HepG2 (cell line): ENCODE measurements around the gene GDPD5. TPM values are rescaled to one million over a fixed set of nuclear protein-coding genes. Genes with fewer than 3 reads are reported as not detected.

Experiments
- ATAC-seq: fragments of 200-7000 bp; cut with Tn5 transposase; 3 replicates; pipeline ENCODE4 v1.9.1; 2020; ENCODE audit warnings: mild to moderate bottlenecking, moderate library complexity
- BruUV-seq: library from RNA; stranded (reverse); fragments of 400-500 nt; replicated peaks from 2 replicates; lab custom pipeline; 2021; lab: Mats Ljungman, UMichigan
- CTCF ChIA-PET: fragments of 300-600 bp; formaldehyde crosslinking; extraction: SDS; loops from one replicate; lab custom pipeline; 2021; ENCODE audit warnings: low total read pairs, inconsistent platforms, low intra/inter-chr PET ratio; lab: Yijun Ruan, JAX
- POLR2A ChIA-PET: fragments of 350-600 bp; sonication (Branson Sonifier 250); formaldehyde crosslinking; loops from one replicate; lab custom pipeline; 2020; ENCODE audit warnings: antibody characterized with exemption, inconsistent platforms; lab: Yijun Ruan, JAX
- DNase-seq: peaks from one replicate; pipeline ENCODE4 v3.0.0-alpha.2; 2015; ENCODE audit warnings: low spot score
- FAIRE-seq: peaks from 3 replicates; lab custom pipeline; 2011; peaks lifted over from hg19 to GRCh38; lab: Jason Lieb, UNC
- H2AFZ ChIP-seq: one replicate; pipeline ENCODE4 v1.6.1; 2011; ENCODE audit warnings: low read length, inconsistent platforms
- H3K27ac ChIP-seq: fragments of 300-600 bp; 3 replicates; pipeline ENCODE4 v1.8.0; 2011; ENCODE audit warnings: mixed run types, mild to moderate bottlenecking, mixed read lengths, low read length, inconsistent platforms; ENCODE audit not compliant: insufficient read depth; ENCODE audit errors: extremely low read length
- H3K27me3 ChIP-seq, 2 experiments: fragments of 200-600 bp in 1 of 2; 2 replicates in 1 of 2; 3 replicates in 1 of 2; pipeline versions ENCODE4 v1.6.0 to v1.8.0; 2011; ENCODE audit warnings: low read length in 2 of 2, mild to moderate bottlenecking in 2 of 2, moderate library complexity in 2 of 2, inconsistent platforms in 1 of 2; ENCODE audit not compliant: insufficient read depth in 2 of 2, control insufficient read depth in 1 of 2
- H3K36me3 ChIP-seq, 2 experiments: fragments of 200-600 bp in 1 of 2; replicated peaks in 1 of 2; 2 replicates in 1 of 2; 3 replicates in 1 of 2; pipeline versions ENCODE4 v1.5.1 to v1.8.0; 2011; ENCODE audit warnings: low read length in 2 of 2, inconsistent platforms in 1 of 2; ENCODE audit not compliant: insufficient read depth in 2 of 2, control insufficient read depth in 1 of 2
- H3K4me1 ChIP-seq: 2 replicates; pipeline ENCODE4 v1.5.1; 2012; ENCODE audit warnings: low read length, inconsistent platforms; ENCODE audit not compliant: insufficient read depth
- H3K4me2 ChIP-seq: 2 replicates; pipeline ENCODE4 v1.6.0; 2011; ENCODE audit warnings: low read depth, low read length, inconsistent platforms
- H3K4me3 ChIP-seq, 3 experiments: fragments of 200-600 bp in 1 of 3; sonication (generic), shearing (Covaris generic) in 1 of 3; replicated peaks in 1 of 3; 2 replicates each; pipeline ENCODE4 v1.5.1; 2011 to 2016; ENCODE audit warnings: low read length in 3 of 3, inconsistent platforms in 2 of 3, low read depth in 2 of 3, mild to moderate bottlenecking in 2 of 3, control low read depth in 1 of 3, mixed read lengths in 1 of 3; ENCODE audit not compliant: insufficient read depth in 1 of 3
- H3K79me2 ChIP-seq: one replicate; pipeline ENCODE4 v1.6.1; 2011; ENCODE audit warnings: low read length, inconsistent platforms; ENCODE audit not compliant: insufficient read depth
- H3K9ac ChIP-seq: 2 replicates; pipeline ENCODE4 v1.6.0; 2011; ENCODE audit warnings: mild to moderate bottlenecking, low read depth, low read length, inconsistent platforms; ENCODE audit not compliant: insufficient read depth
- H3K9me3 ChIP-seq: 2 replicates; pipeline ENCODE4 v1.5.1; 2012; ENCODE audit warnings: mild to moderate bottlenecking, low read length
- H4K20me1 ChIP-seq: 2 replicates; pipeline ENCODE4 v1.6.0; 2011; ENCODE audit warnings: inconsistent platforms, mild to moderate bottlenecking, low read length, moderate library complexity; ENCODE audit not compliant: insufficient read depth
- AKNA ChIP-seq: sonication (generic); formaldehyde crosslinking; IDR thresholded peaks from 2 replicates; pipeline ENCODE4 v1.4.0; 2020; ENCODE audit warnings: missing genetic modification reagents, borderline replicate concordance
- ARNT ChIP-seq: fragments of 450-650 bp; IDR thresholded peaks from 2 replicates; pipeline ENCODE4 v1.6.1; 2017
- ATF3 ChIP-seq: sonication (generic); formaldehyde crosslinking; IDR thresholded peaks from 2 replicates; pipeline ENCODE4 v1.4.0; 2020; ENCODE audit warnings: missing genetic modification reagents
- GATAD2A ChIP-seq: IDR thresholded peaks from 2 replicates; pipeline ENCODE4 v1.6.1; 2016
- MATR3 ChIP-seq: sonication (generic); formaldehyde crosslinking; IDR thresholded peaks from 2 replicates; pipeline ENCODE4 v1.4.0; 2020; ENCODE audit warnings: missing genetic modification reagents
- RAD21 ChIP-seq: fragments of 450-650 bp; formaldehyde crosslinking; IDR thresholded peaks from 2 replicates; pipeline ENCODE4 v1.5.0; 2020; ENCODE audit warnings: mild to moderate bottlenecking
- RXRA ChIP-seq: sonication (generic); formaldehyde crosslinking; IDR thresholded peaks from 2 replicates; pipeline ENCODE4 v1.5.1; 2020; ENCODE audit warnings: missing genetic modification reagents
- SALL1 ChIP-seq: sonication (generic); formaldehyde crosslinking; IDR thresholded peaks from 2 replicates; pipeline ENCODE4 v1.8.0; 2022; ENCODE audit warnings: mild to moderate bottlenecking, missing genetic modification reagents
- STAG1 ChIP-seq: sonication (generic); formaldehyde crosslinking; IDR thresholded peaks from 2 replicates; pipeline ENCODE4 v1.4.0; 2020; ENCODE audit warnings: missing genetic modification reagents
- XRCC5 ChIP-seq: fragments of 200-400 bp; formaldehyde crosslinking; optimal IDR thresholded peaks from 2 replicates; pipeline ENCODE3; 2017; ENCODE audit warnings: mild to moderate bottlenecking, low read length
- ZFY ChIP-seq: sonication (generic); formaldehyde crosslinking; IDR thresholded peaks from 2 replicates; pipeline ENCODE4 v1.4.0; 2020; ENCODE audit warnings: missing genetic modification reagents
- ZNF136 ChIP-seq: sonication (generic); formaldehyde crosslinking; IDR thresholded peaks from 2 replicates; pipeline ENCODE4 v1.8.1; 2022; ENCODE audit warnings: low read depth, mild to moderate bottlenecking, moderate library complexity, missing genetic modification reagents
- ZNF382 ChIP-seq: sonication (generic); formaldehyde crosslinking; IDR thresholded peaks from 2 replicates; pipeline ENCODE4 v1.5.0; 2020; ENCODE audit warnings: missing genetic modification reagents, mild to moderate bottlenecking, borderline replicate concordance
- ZNF546 ChIP-seq: sonication (generic); formaldehyde crosslinking; conservative IDR thresholded peaks from 2 replicates; pipeline ENCODE4 v1.8.1; 2023; ENCODE audit warnings: mild to moderate bottlenecking, missing genetic modification reagents
- ZNF556 ChIP-seq: sonication (generic); formaldehyde crosslinking; IDR thresholded peaks from 2 replicates; pipeline ENCODE4 v1.4.0; 2020; ENCODE audit warnings: mild to moderate bottlenecking, missing genetic modification reagents, borderline replicate concordance
- ZNF563 ChIP-seq: sonication (generic); formaldehyde crosslinking; IDR thresholded peaks from 2 replicates; pipeline ENCODE4 v1.8.0; 2022; ENCODE audit warnings: mild to moderate bottlenecking, moderate library complexity, missing genetic modification reagents
- WGBS: methylation state at CpG from one replicate; pipeline ENCODE4 v1.1.6; 2017; ENCODE audit warnings: low lambda C conversion rate; 5-methylcytosine and 5-hydroxymethylcytosine counted together
- in situ Hi-C: cut with HindIII; loops from 2 replicates; pipeline ENCODE4 v1.10.0; 2017; ENCODE audit warnings: low pct_unique_long_range_greater_than_20kb; ENCODE audit not compliant: extremely low pct_ligation_motif_present
- intact Hi-C: fragments of 100-400 bp; cut with micrococcal nuclease; formaldehyde crosslinking; loops from one replicate; pipeline ENCODE4 v1.10.0; 2022; ENCODE audit not compliant: unreplicated experiment
- polyA plus RNA-seq, 8 experiments: library from polyadenylated mRNA; depleted of rRNA in 3 of 8; stranded (reverse) in 7 of 8; unstranded in 1 of 8; fragments of >200 nt; fragmentation: Illumina TruSeq in 4 of 8; extraction: Trizol in 4 of 8; gene quantifications; 2 replicates each; pipeline versions ENCODE4 v1.2.1 to v1.2.3, GENCODE V29; 2011 to 2016; ENCODE audit warnings: low read depth in 4 of 8, missing spikeins in 1 of 8, mixed read lengths in 1 of 8; ENCODE audit not compliant: insufficient read depth in 1 of 8
- total RNA-seq, 5 experiments: library from RNA; depleted of rRNA; stranded (reverse); fragments of >200 nt; fragmentation: Illumina TruSeq; extraction: Trizol; gene quantifications; 2 replicates each; pipeline ENCODE4 v1.2.3, GENCODE V29; 2016; ENCODE audit warnings: low read depth in 1 of 5
- TF ChIP-seq, protein P1 (sequence below): sonication (generic); formaldehyde crosslinking; IDR thresholded peaks from 2 replicates; pipeline ENCODE4 v1.8.0; 2022; ENCODE audit warnings: missing genetic modification reagents, low read depth, mild to moderate bottlenecking, borderline replicate concordance
- TF ChIP-seq, protein P2 (sequence below), 2 experiments: sonication (generic) in 1 of 2; formaldehyde crosslinking in 1 of 2; IDR thresholded peaks; 2 replicates each; pipeline versions ENCODE4 v1.4.0 to v1.6.1; 2018 to 2020; ENCODE audit warnings: missing genetic modification reagents in 2 of 2, borderline replicate concordance in 1 of 2, low read depth in 1 of 2, mild to moderate bottlenecking in 1 of 2, missing biosample characterization in 1 of 2

The GDPD5 gene
- total and polyA plus RNA-seq, 2 of the 13 experiments (the other 11 are each of a cell fraction or from before 2014, with no cell fraction given): 55.0 to 67.5 TPM

GRCh38 chr11:75547617-75548058, 21.9 kb upstream of the GDPD5 start:
- Histone ChIP-seq H3K27me3 (peaks cover 0 to 17% of the 10 kb centered on the region in 2 experiments; a peak in 4 of 5 replicates), H3K4me1 (peaks cover 6% of the 10 kb centered on the region; the same call in 1 of the 2 replicates), H3K27ac (no peak overlapping the region), H3K36me3 (no peaks in the 10 kb centered on the region), H3K4me2 (peak overlapping the region; percentile 49; the same call in 1 of the 2 replicates), H2AFZ (no peak overlapping the region), H3K9me3 (no peaks in the 10 kb centered on the region), H3K9ac (no peak overlapping the region), H3K79me2 (no peaks in the 10 kb centered on the region), H3K4me3 (no peak overlapping the region; a peak in 1 of 6 replicates), H4K20me1 (no peaks in the 10 kb centered on the region)
- CTCF ChIA-PET: interaction anchor here (0.9 to 2.0 kb wide), 7 partner anchors 16 to 221 kb away, joined by 3 to 16 read pairs (median 3); partner anchors contain the start of gene DGAT2
- in situ Hi-C loops (no loop called here), intact Hi-C loops (loop anchor here (1.0 to 5.0 kb wide), 3 partner anchors 30 to 221 kb away; partner anchors contain the start of gene DGAT2)
- peak; percentile 93 for ATAC-seq
- POLR2A ChIA-PET: no interaction called here
- WGBS: 11% methylated on average over 7 of the region's 7 CpGs
- peak; percentile 64 for DNase-seq
- FAIRE-seq: peak; percentile 78
- BruUV-seq: no TSS peak
- peak; percentile 81 for TF ChIP-seq RAD21
- TF ChIP-seq ZNF382 (CRISPR knock-in tag): no peak
- no peak for TF ChIP-seq ZNF136 (CRISPR knock-in tag)
- TF ChIP-seq AKNA (CRISPR knock-in tag): no peak
- peak; percentile 36; the same call in 1 of the 2 replicates for TF ChIP-seq SALL1 (CRISPR knock-in tag)
- no peak for TF ChIP-seq MATR3 (CRISPR knock-in tag)
- 0 out of 2 replicates have a peak, but pooled peaks have one; percentile 25 for TF ChIP-seq ZNF563 (CRISPR knock-in tag)
- TF ChIP-seq STAG1 (CRISPR knock-in tag): peak; percentile 91
- TF ChIP-seq ZNF556 (CRISPR knock-in tag): no peak
- TF ChIP-seq, protein P1, sequence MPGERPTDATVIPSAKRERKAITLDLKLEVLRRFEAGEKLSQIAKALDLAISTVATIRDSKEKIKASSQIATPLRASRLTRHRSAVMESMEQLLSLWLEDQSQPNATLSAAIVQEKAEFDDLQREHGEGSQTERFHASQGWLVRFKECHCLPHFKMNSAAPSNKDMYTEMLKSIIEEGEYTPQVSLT (CRISPR knock-in tag): no peak
- 0 out of 2 replicates have a peak, but pooled peaks have one; percentile 14 for TF ChIP-seq ZFY
- no peak for TF ChIP-seq ARNT
- TF ChIP-seq RXRA: 0 out of 2 replicates have a peak, but pooled peaks have one; percentile 30
- TF ChIP-seq GATAD2A (CRISPR knock-in tag): peak; percentile 33; the same call in 1 of the 2 replicates
- TF ChIP-seq, protein P2, sequence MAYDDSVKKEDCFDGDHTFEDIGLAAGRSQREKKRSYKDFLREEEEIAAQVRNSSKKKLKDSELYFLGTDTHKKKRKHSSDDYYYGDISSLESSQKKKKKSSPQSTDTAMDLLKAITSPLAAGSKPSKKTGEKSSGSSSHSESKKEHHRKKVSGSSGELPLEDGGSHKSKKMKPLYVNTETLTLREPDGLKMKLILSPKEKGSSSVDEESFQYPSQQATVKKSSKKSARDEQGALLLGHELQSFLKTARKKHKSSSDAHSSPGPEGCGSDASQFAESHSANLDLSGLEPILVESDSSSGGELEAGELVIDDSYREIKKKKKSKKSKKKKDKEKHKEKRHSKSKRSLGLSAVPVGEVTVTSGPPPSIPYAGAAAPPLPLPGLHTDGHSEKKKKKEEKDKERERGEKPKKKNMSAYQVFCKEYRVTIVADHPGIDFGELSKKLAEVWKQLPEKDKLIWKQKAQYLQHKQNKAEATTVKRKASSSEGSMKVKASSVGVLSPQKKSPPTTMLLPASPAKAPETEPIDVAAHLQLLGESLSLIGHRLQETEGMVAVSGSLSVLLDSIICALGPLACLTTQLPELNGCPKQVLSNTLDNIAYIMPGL (CRISPR knock-in tag; IDR thresholded peaks at IDR 0.05; ENCODE audit: borderline replicate concordance in 1 of 2, low read depth in 1 of 2): peak in 1 of 2 experiments; percentile 65; a peak in 1 of 4 replicates
- TF ChIP-seq XRCC5: peak; percentile 59
- no peak for TF ChIP-seq ATF3
- no peak for TF ChIP-seq ZNF546 (CRISPR knock-in tag)
